Superior temporal gyrus (tissue), 1 donor: ENCODE measurements around the gene FMNL2.
A peak's percentile ranks its signal among the peaks of the same experiment; 100 is the strongest.

Experiments
- DNase-seq: peaks from one replicate; pipeline ENCODE4 v3.0.0-alpha.2; 2016; ENCODE audit errors: extremely low spot score

FMNL2 gene

GRCh38 chr2:152339556-152340286 lies 4.7 kb downstream of the FMNL2 start:
- no peak for DNase-seq

- no peak for DNase-seq
Measured at GRCh38 chr2:152342259-152343046, 7.5 kb downstream of the FMNL2 start.

- no peak for DNase-seq
Measured at GRCh38 chr2:152343426-152343825, 8.5 kb downstream of the FMNL2 start.

GRCh38 chr2:152344579-152345195 lies 9.7 kb downstream of the FMNL2 start:
- no peak for DNase-seq

GRCh38 chr2:152347076-152347475 lies 12.1 kb downstream of the FMNL2 start:
- DNase-seq, result no peak

GRCh38 chr2:152348388-152348787 lies 13.4 kb downstream of the FMNL2 start:
- DNase-seq, result no peak

- DNase-seq, result no peak
Measured at GRCh38 chr2:152349416-152349815, 14.4 kb downstream of the FMNL2 start.

GRCh38 chr2:152350155-152350679 lies 15.2 kb downstream of the FMNL2 start:
- no peak for DNase-seq

- peak; percentile 84 for DNase-seq
Measured at GRCh38 chr2:152352616-152353015, 17.6 kb downstream of the FMNL2 start.

- DNase-seq, result no peak
Measured at GRCh38 chr2:152353364-152353763, 18.4 kb downstream of the FMNL2 start.

GRCh38 chr2:152354069-152354755 lies 19.2 kb downstream of the FMNL2 start:
- DNase-seq, result no peak

GRCh38 chr2:152354909-152355308 lies 19.9 kb downstream of the FMNL2 start:
- peak; percentile 64 for DNase-seq

- DNase-seq, result peak; percentile 60
Measured at GRCh38 chr2:152355409-152355831, 20.4 kb downstream of the FMNL2 start.

GRCh38 chr2:152359573-152360363 lies 24.8 kb downstream of the FMNL2 start:
- no peak for DNase-seq

GRCh38 chr2:152363936-152364335 lies 29.0 kb downstream of the FMNL2 start:
- no peak for DNase-seq

GRCh38 chr2:152367547-152368390 lies 32.8 kb downstream of the FMNL2 start:
- DNase-seq, result no peak

- no peak for DNase-seq
Measured at GRCh38 chr2:152369176-152369860, 34.3 kb downstream of the FMNL2 start.

GRCh38 chr2:152370783-152371182 lies 35.8 kb downstream of the FMNL2 start:
- no peak for DNase-seq

- DNase-seq, result no peak
Measured at GRCh38 chr2:152372438-152372984, 37.5 kb downstream of the FMNL2 start.
